Heart right ventricle (tissue), 16 donors: ENCODE results near the gene MINDY4. TPM values are rescaled to one million over a fixed set of nuclear protein-coding genes. Genes with fewer than 3 reads are reported as not detected.

Experiments used
- ATAC-seq, 8 donors: fragments of 200-7000 bp; cut with Tn5 transposase; one replicate each; pipeline ENCODE4 v1.9.1; 2020; ENCODE audit warnings: mild to moderate bottlenecking in 8 of 8, moderate library complexity in 8 of 8, moderate number of reproducible peaks in 1 of 8
- DNase-seq, 2 donors: peaks; one replicate each; pipeline ENCODE4 v3.0.0-alpha.2; 2020
- H3K27ac ChIP-seq, 10 donors: fragments of 200-600 bp; sonication (generic) in 2 of 10; one replicate each; pipeline versions ENCODE4 v1.5.0 to v1.8.0; 2020 to 2022; ENCODE audit warnings: mild to moderate bottlenecking in 3 of 10
- H3K27me3 ChIP-seq, 7 donors: fragments of 200-600 bp; one replicate each; pipeline ENCODE4 v1.8.0; 2021 to 2022; ENCODE audit warnings: mild to moderate bottlenecking in 2 of 7
- H3K36me3 ChIP-seq, 9 donors: fragments of 200-600 bp; sonication (generic) in 1 of 9; one replicate each; pipeline versions ENCODE4 v1.5.0 to v1.8.0; 2020 to 2022; ENCODE audit warnings: mild to moderate bottlenecking in 2 of 9
- H3K4me1 ChIP-seq, 9 donors: fragments of 200-600 bp; sonication (generic) in 1 of 9; one replicate each; pipeline versions ENCODE4 v1.5.0 to v1.8.0; 2020 to 2022; ENCODE audit warnings: mild to moderate bottlenecking in 4 of 9
- H3K4me3 ChIP-seq, 10 donors: fragments of 200-600 bp; sonication (generic) in 2 of 10; one replicate each; pipeline versions ENCODE4 v1.5.0 to v1.8.0; 2020 to 2022; ENCODE audit warnings: mild to moderate bottlenecking in 7 of 10, moderate library complexity in 2 of 10
- H3K9me3 ChIP-seq, 11 donors: fragments of 200-600 bp in 10 of 11; sonication (generic) in 2 of 11; one replicate each; pipeline versions ENCODE4 v1.5.0 to v1.8.0; 2013 to 2022; ENCODE audit warnings: mild to moderate bottlenecking in 2 of 11, control low read depth in 1 of 11, moderate library complexity in 1 of 11
- WGBS, 2 donors: extraction: QIAGEN DNeasy Blood & Tissue Kit; methylation state at CpG; one replicate each; pipeline ENCODE4 v1.1.7; 2013; ENCODE audit warnings: inconsistent platforms in 1 of 2; 5-methylcytosine and 5-hydroxymethylcytosine counted together
- intact Hi-C, 10 donors: fragments of 100-400 bp; cut with DNase I; formaldehyde crosslinking; loops; one replicate each; pipeline versions ENCODE4 v1.11.1 to v1.14.2; 2022
- polyA plus RNA-seq, 2 donors: library from polyadenylated mRNA; stranded (reverse); fragments of 200-250 nt; gene quantifications; one replicate each; pipeline ENCODE4 v1.2.3, GENCODE V29; 2013
- total RNA-seq, 10 donors: library from RNA; stranded (reverse); fragmentation: NEBNext Ultra II Directional in 3 of 10; extraction: Animal tissue kit (Norgen Biotek cat#: 25700) in 3 of 10; gene quantifications; one replicate each; pipeline versions ENCODE4 v1.2.1 to v1.2.4, GENCODE V29; 2021 to 2023
- TF ChIP-seq, protein P1 (sequence below), 9 donors: fragments of 200-600 bp; sonication (generic) in 2 of 9; IDR thresholded peaks; one replicate each; pipeline versions ENCODE4 v1.5.0 to v1.8.0; 2021 to 2022; ENCODE audit warnings: antibody characterized with exemption in 9 of 9, mild to moderate bottlenecking in 5 of 9, moderate library complexity in 1 of 9
- donor health status: Arrhythmogenic right ventricular cardiomyopathy.
- donor health status: ischemic (EF 13 %, LVEDD 7.1; RV severe dilation, severe dysfunction).
- donor health status: healthy with polysubstance abuse.
- donor health status: DM: no; HTN: yes; CAD: no.
- donor health status: DM: no; HTN: no; CAD: no.
- donor health status: ischemic (EF 25% LVEDD 6.9; RV normal size, moderate dysfunction).
- donor health status: ischemic (EF 25% LVEDD 5.7; RV mildly dilated, moderate dysfunction).
- donor health status: healthy.
- donor health status: DM: yes; HTN: yes; CAD: no.
- donor health status: Ischemic cardiomyopathy.
- donor health status: ischemic (EF 35%, LVEDD 5.7; RV mildly dilated, moderate dysfunction).
- donor health status: nonischemic (EF 11% LVEDD 7.7; RV severe dilation, severe dysfunction).
- donor health status: DM: yes; HTN: yes; CAD: no.
- donor health status: PGD.
- donor health status: ischemic (EF 29% LVEDD 5.4; RV normal size, mild dysfunction).
- donor health status: nonischemic (EF 23%, LVEDD 6.1; RV moderate dilation, normal function).

Gene MINDY4
- total and polyA plus RNA-seq, 12 donors = 1.9 to 5.4 (median 2.8) TPM

DNA sequence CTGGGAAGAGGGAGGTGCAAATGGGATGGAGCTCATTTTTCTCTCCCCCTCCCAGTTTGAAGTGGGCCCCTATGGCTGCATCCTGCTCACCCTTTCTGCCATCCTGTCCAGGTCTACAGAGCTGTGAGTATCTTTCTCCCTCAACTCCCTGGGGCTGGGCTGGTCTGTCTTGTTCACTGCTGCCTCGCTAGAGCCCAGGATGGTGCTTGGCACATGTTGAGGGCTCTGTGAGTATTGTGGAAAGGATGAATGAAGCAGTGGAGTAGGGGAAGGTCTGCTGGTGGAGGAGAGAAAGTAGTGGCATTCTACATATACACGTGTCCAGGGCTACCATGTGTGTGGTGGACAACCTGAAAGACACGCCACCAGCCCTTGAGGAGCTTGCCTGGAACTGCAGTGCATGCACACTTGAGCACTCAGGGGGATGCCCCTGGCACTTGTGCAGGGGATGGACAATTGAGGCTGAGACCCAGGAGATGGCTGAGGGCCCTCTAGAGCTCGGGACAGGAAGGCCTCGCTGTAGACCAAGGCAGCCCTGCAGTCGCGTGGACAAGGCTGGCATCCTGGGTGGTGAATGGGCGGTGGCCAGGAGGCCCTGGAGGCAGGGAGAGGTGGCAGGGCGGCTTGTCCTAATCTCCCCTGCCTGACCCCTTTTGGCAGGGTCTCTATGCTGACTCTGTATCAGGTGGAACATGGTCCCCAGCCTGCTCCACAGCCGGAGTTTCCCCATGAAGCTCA is 88.2 kb downstream of the MINDY4 start:
- no peak overlapping the region for H3K27ac ChIP-seq
- H3K4me3 ChIP-seq = no peak overlapping the region
- peaks cover 1 to 20% (median 16%) of the 10 kb centered on the region in 9 donors for H3K4me1 ChIP-seq
- WGBS, 2 donors = 96 to 98% methylated on average over 10 of the region's 10 CpGs
- no peaks in the 10 kb centered on the region for H3K27me3 ChIP-seq
- no peak for ATAC-seq
- TF ChIP-seq, protein P1, sequence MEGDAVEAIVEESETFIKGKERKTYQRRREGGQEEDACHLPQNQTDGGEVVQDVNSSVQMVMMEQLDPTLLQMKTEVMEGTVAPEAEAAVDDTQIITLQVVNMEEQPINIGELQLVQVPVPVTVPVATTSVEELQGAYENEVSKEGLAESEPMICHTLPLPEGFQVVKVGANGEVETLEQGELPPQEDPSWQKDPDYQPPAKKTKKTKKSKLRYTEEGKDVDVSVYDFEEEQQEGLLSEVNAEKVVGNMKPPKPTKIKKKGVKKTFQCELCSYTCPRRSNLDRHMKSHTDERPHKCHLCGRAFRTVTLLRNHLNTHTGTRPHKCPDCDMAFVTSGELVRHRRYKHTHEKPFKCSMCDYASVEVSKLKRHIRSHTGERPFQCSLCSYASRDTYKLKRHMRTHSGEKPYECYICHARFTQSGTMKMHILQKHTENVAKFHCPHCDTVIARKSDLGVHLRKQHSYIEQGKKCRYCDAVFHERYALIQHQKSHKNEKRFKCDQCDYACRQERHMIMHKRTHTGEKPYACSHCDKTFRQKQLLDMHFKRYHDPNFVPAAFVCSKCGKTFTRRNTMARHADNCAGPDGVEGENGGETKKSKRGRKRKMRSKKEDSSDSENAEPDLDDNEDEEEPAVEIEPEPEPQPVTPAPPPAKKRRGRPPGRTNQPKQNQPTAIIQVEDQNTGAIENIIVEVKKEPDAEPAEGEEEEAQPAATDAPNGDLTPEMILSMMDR (IDR thresholded peaks at IDR 0.05) = no peak
- peaks cover 0 to 37% (median 0%) of the 10 kb centered on the region in 9 donors for H3K36me3 ChIP-seq
- no peaks in the 10 kb centered on the region for H3K9me3 ChIP-seq
- DNase-seq = no peak
- intact Hi-C loops = no loop called here

DNA sequence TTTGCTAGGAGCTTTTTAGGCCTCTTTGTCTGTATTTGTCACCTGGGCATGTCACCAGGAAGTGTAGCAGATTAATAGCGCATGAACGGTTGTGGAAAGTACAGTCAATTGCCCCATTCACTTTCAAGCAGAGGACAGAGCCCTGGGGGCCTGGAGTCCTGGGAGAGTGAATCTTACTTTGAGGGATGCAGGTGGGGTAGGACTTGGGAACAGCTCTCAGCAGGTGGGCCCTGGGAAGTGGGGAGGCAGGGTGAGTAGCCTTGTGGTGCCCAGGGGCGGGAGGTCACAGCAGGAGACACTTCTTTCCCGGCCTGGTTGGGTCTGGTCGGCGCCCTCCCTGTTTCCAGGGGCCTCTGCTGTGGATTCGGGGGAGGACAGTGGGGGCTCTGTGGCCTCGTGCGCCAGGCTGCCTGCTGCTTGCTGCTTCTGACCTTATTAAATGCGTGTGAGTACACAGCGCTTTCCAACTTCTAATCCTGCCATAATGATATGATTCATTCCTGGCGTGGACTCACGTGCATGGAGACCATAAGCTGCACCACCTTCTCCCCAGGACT is 88.8 kb downstream of the MINDY4 start:
- Histone ChIP-seq H3K36me3 (peaks cover 0 to 37% (median 0%) of the 10 kb centered on the region in 9 donors), H3K9me3 (no peaks in the 10 kb centered on the region), H3K27me3 (no peaks in the 10 kb centered on the region), H3K4me1 (peaks cover 5 to 26% (median 21%) of the 10 kb centered on the region in 9 donors), H3K27ac (no peak overlapping the region), H3K4me3 (no peak overlapping the region)
- TF ChIP-seq, protein P1 (IDR thresholded peaks at IDR 0.05) = no peak
- DNase-seq = no peak
- 94 to 96% methylated on average over 13 of the region's 13 CpGs for WGBS, 2 donors
- intact Hi-C loops = loop anchor here in 1 of 10 donors (10.0 kb wide), 1 partner anchor 45 kb away; no protein-coding TSS in a partner anchor
- no peak for ATAC-seq

DNA sequence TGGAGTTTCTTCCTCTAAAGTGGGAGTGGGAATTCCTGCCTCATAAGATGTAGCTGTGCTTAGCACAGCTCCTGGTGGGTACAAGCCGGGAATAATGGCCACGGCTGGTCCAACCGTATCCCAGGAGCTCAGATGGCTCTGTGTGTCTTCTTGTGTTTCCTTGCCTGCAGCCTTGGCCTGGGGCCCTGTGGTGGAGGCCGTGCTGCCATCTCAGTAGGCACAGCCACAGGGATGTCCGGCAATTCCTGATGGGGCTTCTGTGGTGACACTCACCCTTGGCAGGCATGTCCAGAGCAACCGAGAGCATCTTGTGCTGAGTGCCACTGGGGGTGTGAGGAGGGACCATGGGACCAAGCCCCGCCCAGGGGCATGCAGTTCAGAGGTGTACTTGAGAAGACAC is 90.4 kb downstream of the MINDY4 start:
- Histone ChIP-seq H3K4me3 (no peak overlapping the region), H3K4me1 (peaks cover 5 to 42% (median 30%) of the 10 kb centered on the region in 9 donors), H3K9me3 (no peaks in the 10 kb centered on the region), H3K27me3 (no peaks in the 10 kb centered on the region), H3K36me3 (peaks cover 0 to 23% (median 0%) of the 10 kb centered on the region in 9 donors), H3K27ac (no peak overlapping the region)
- intact Hi-C loops = loop anchor here in 2 of 10 donors (1.0 to 10.0 kb wide), 2 partner anchors 25 to 47 kb away; no protein-coding TSS in a partner anchor
- 96 to 97% methylated on average over 7 of the region's 7 CpGs for WGBS, 2 donors
- no peak for ATAC-seq
- DNase-seq = no peak
- TF ChIP-seq, protein P1 (IDR thresholded peaks at IDR 0.05) = no peak

- 77 to 83% methylated on average over 9 of the region's 9 CpGs for WGBS, 2 donors
- TF ChIP-seq, protein P1 (IDR thresholded peaks at IDR 0.05) = no peak
- Histone ChIP-seq H3K36me3 (peaks cover 0 to 17% (median 0%) of the 10 kb centered on the region in 9 donors), H3K27ac (peak overlapping the region in 6 of 10 donors; percentile 9 to 62 (median 38)), H3K4me3 (no peak overlapping the region), H3K27me3 (no peaks in the 10 kb centered on the region), H3K4me1 (peaks cover 12 to 57% (median 42%) of the 10 kb centered on the region in 9 donors), H3K9me3 (no peaks in the 10 kb centered on the region)
- peak in 1 of 8 donors; percentile 6 for ATAC-seq
- intact Hi-C loops = loop anchor here in 2 of 10 donors (1.0 to 10.0 kb wide), 2 partner anchors 27 to 48 kb away; no protein-coding TSS in a partner anchor
- no peak for DNase-seq
These were observed 91.9 kb downstream of the MINDY4 start for GRCh38 chr7:30862995-30863705.
